Left lung (tissue), 10 donors: ENCODE results near the gene MYO1G. TPM values are rescaled to one million over a fixed set of nuclear protein-coding genes. Genes with fewer than 3 reads are reported as not detected.
A peak's percentile ranks its signal among the peaks of the same experiment; 100 is the strongest.

Experiments
- ATAC-seq: fragments of 200-7000 bp; cut with Tn5 transposase; one replicate; pipeline ENCODE4 v1.9.1; 2020; ENCODE audit warnings: moderate library complexity
- DNase-seq, 4 donors: peaks; one replicate each; pipeline ENCODE4 v3.0.0-alpha.2; 2013 to 2020
- H3K27ac ChIP-seq, 2 donors: fragments of 200-600 bp; sonication (generic) in 1 of 2; one replicate each; pipeline versions ENCODE4 v1.5.0 to v1.8.0; 2020 to 2021
- H3K27me3 ChIP-seq, 2 donors: fragments of 200-600 bp; sonication (generic) in 1 of 2; one replicate each; pipeline versions ENCODE4 v1.5.0 to v1.8.0; 2020 to 2021
- H3K36me3 ChIP-seq, 2 donors: fragments of 200-600 bp; sonication (generic) in 1 of 2; one replicate each; pipeline versions ENCODE4 v1.5.0 to v1.8.0; 2020 to 2021
- H3K4me1 ChIP-seq, 2 donors: fragments of 200-600 bp; one replicate each; pipeline ENCODE4 v1.8.0; 2021
- H3K4me3 ChIP-seq, 2 donors: fragments of 200-600 bp; sonication (generic) in 1 of 2; one replicate each; pipeline versions ENCODE4 v1.5.0 to v1.8.0; 2020 to 2021; ENCODE audit warnings: mild to moderate bottlenecking in 1 of 2
- H3K9me3 ChIP-seq, 2 donors: fragments of 200-600 bp; sonication (generic) in 1 of 2; one replicate each; pipeline versions ENCODE4 v1.5.0 to v1.8.0; 2020 to 2021
- intact Hi-C, 2 donors: fragments of 100-400 bp; cut with DNase I; formaldehyde crosslinking; loops; one replicate each; pipeline versions ENCODE4 v1.11.2 to v1.14.2; 2022
- polyA plus RNA-seq, 6 donors: library from polyadenylated mRNA; unstranded; fragments of 120-200 nt; gene quantifications; one replicate each; pipeline ENCODE4 v1.2.1, GENCODE V29; 2013; ENCODE audit not compliant: insufficient read length in 6 of 6
- total RNA-seq, 2 donors: library from RNA; stranded (reverse); fragmentation: NEBNext Ultra II Directional; extraction: Animal tissue kit (Norgen Biotek cat#: 25700); gene quantifications; one replicate each; pipeline ENCODE4 v1.2.1, GENCODE V29; 2021
- TF ChIP-seq, protein P1 (sequence below), 2 donors: fragments of 200-600 bp; sonication (generic) in 1 of 2; IDR thresholded peaks; one replicate each; pipeline versions ENCODE4 v1.5.0 to v1.8.0; 2021; ENCODE audit warnings: antibody characterized with exemption in 2 of 2
- donor health status: DM: no; HTN: yes; CAD: no.
- donor health status: DM: no; HTN: no; CAD: no.

MYO1G gene
- total and polyA plus RNA-seq, 8 donors: 1.1 to 40.9 (median 1.6) TPM

DNA sequence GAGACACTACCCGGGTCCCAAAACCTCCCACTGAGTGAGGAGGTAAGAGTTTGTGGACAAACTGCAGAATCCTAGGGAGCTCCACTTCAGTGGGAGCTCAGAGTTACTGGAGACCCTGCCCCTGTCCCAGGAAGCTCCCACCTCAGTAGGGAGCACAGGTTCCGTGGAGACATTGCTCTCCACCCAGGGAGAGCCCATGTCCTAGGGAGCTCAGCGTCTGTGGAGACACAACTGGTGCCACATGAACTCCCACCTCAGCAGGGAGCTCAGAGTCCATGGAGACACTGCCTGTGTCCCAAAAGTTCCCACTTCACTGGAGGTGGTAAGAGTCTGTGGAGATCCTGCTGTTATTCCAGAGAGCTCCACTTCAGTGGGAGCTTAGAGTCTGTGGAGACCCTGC is 6.3 kb downstream of the MYO1G start:
- no peaks in the 10 kb centered on the region for H3K27me3 ChIP-seq
- peaks cover 0 to 39% of the 10 kb centered on the region in 2 donors for H3K4me1 ChIP-seq
- peaks cover 0 to 94% of the 10 kb centered on the region in 2 donors for H3K36me3 ChIP-seq
- TF ChIP-seq, protein P1, sequence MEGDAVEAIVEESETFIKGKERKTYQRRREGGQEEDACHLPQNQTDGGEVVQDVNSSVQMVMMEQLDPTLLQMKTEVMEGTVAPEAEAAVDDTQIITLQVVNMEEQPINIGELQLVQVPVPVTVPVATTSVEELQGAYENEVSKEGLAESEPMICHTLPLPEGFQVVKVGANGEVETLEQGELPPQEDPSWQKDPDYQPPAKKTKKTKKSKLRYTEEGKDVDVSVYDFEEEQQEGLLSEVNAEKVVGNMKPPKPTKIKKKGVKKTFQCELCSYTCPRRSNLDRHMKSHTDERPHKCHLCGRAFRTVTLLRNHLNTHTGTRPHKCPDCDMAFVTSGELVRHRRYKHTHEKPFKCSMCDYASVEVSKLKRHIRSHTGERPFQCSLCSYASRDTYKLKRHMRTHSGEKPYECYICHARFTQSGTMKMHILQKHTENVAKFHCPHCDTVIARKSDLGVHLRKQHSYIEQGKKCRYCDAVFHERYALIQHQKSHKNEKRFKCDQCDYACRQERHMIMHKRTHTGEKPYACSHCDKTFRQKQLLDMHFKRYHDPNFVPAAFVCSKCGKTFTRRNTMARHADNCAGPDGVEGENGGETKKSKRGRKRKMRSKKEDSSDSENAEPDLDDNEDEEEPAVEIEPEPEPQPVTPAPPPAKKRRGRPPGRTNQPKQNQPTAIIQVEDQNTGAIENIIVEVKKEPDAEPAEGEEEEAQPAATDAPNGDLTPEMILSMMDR (IDR thresholded peaks at IDR 0.05): no peak
- no peaks in the 10 kb centered on the region for H3K9me3 ChIP-seq
- H3K27ac ChIP-seq: no peak overlapping the region
- ATAC-seq: no peak
- intact Hi-C loops: no loop called here
- DNase-seq: no peak
- H3K4me3 ChIP-seq: no peak overlapping the region

DNA sequence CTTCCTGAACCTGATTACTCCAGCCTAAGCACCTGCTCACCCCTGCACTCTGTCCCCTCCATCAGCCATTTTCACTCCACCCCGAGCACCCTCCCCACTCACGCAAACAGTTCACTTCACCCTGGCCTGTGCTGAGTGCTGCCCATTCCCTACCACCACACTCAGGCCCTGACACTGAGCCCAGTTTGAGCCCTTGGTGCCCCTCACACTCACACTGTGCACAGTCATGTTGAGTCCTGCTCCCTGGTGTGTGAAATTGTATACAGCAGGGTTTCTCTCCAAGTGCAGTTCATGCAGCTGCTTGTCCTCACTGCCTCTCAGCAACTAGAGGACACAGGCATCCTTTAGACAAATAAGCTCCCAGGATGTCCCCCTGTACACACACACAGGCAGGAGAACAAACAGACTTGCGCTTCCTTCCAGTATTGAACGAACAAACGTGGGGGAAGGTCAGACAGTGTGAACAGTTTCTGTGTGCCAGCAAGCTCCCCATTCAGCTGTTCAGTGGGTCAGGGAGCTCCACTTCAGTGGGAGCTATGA is 6.8 kb downstream of the MYO1G start:
- Histone ChIP-seq H3K4me3 (no peak overlapping the region), H3K9me3 (no peaks in the 10 kb centered on the region), H3K27ac (no peak overlapping the region), H3K4me1 (peaks cover 0 to 33% of the 10 kb centered on the region in 2 donors), H3K27me3 (no peaks in the 10 kb centered on the region), H3K36me3 (peaks cover 0 to 99% of the 10 kb centered on the region in 2 donors)
- DNase-seq (no peak), ATAC-seq (no peak)
- TF ChIP-seq, protein P1 (IDR thresholded peaks at IDR 0.05): no peak
- intact Hi-C loops: no loop called here

DNA sequence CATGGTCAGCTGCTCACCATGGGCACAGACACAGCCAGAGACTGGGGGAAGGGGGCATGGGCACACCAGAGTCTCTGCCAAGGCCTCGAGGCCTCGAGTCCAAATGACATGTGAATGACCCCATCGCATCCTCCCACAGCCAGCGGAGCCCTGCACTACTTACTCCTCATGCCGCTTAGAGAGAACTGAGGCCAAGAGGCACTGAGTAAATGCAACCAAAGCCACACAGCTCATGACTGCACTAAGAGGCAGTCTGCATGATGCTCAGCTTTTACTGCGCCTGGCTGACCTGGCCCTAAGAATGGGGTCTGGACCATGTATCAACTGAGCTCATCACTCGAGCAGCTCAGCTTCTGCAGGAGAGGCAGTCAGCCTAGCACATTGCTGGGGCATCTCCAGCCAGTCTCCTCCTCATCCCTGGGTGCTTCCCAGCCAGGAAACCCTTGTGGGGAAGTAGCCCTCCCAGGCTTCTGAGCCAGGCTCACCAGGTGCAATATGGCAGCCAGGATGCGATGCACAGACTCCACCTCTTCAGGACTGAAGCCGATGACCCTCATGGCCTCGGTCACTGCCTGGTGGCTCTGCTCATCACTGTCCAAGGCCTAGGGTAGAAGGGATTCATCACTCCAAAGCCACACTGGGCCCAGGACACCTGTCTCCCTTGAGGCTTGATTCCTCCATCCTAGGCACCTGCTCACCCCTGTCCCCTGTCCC is 7.5 kb downstream of the MYO1G start:
- H3K36me3 ChIP-seq: peaks cover 0 to 99% of the 10 kb centered on the region in 2 donors
- no peak overlapping the region for H3K4me3 ChIP-seq
- intact Hi-C loops: no loop called here
- H3K27me3 ChIP-seq: no peaks in the 10 kb centered on the region
- no peak for ATAC-seq
- H3K4me1 ChIP-seq: peaks cover 0 to 26% of the 10 kb centered on the region in 2 donors
- H3K9me3 ChIP-seq: no peaks in the 10 kb centered on the region
- TF ChIP-seq, protein P1 (IDR thresholded peaks at IDR 0.05): no peak
- H3K27ac ChIP-seq: no peak overlapping the region
- DNase-seq: no peak

DNA sequence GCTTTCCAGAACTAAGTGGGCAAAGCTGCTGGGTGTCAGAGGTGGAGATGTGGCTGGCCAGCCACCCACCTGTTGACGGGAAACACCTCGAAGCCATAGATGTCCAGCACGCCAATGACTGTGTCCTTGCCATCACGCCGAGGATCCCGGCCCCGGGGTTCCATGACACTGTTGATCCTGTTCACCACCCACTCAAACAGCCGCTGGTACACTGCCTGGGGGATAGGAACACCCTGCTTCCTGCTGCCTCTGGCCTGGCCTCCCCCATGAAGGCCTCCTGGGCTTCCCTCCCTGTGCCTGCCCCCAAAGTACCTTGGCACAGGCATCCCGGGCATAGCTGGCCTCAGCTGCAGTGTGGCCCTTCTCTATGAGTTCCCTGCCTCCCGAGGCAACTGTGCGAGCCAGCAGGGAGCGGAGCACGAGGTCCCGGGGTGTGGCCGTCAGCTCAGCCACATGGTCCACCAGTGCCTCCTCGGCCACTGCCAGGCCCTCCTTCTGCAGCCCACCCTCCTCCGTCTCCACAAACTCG is 8.2 kb downstream of the MYO1G start:
- intact Hi-C loops: no loop called here
- TF ChIP-seq, protein P1 (IDR thresholded peaks at IDR 0.05): no peak
- peaks cover 0 to 19% of the 10 kb centered on the region in 2 donors for H3K4me1 ChIP-seq
- peaks cover 0 to 99% of the 10 kb centered on the region in 2 donors for H3K36me3 ChIP-seq
- H3K9me3 ChIP-seq: no peaks in the 10 kb centered on the region
- H3K27ac ChIP-seq: no peak overlapping the region
- ATAC-seq (no peak), DNase-seq (peak in 1 of 4 donors; percentile 72)
- H3K27me3 ChIP-seq: no peaks in the 10 kb centered on the region
- H3K4me3 ChIP-seq: no peak overlapping the region
